HFFc6 (cell line): Measurements from ENCODE around the gene EPS8L2. TPM values are rescaled to one million over a fixed set of nuclear protein-coding genes. Genes with fewer than 3 reads are reported as not detected.

Experiments used
- DNase-seq: peaks from one replicate; pipeline ENCODE4 v3.0.0-alpha.2; 2018
- H3K27ac Mint-ChIP-seq: 2 replicates; pipeline ENCODE4 v1.8.0; 2020; ENCODE audit warnings: mild to moderate bottlenecking, mixed read lengths
- H3K27me3 Mint-ChIP-seq: 2 replicates; pipeline ENCODE4 v1.8.0; 2021; ENCODE audit warnings: mild to moderate bottlenecking, moderate library complexity, mixed read lengths; ENCODE audit not compliant: insufficient read depth
- H3K36me3 Mint-ChIP-seq: 2 replicates; pipeline ENCODE4 v1.8.0; 2021; ENCODE audit warnings: low read depth, mixed read lengths
- H3K4me1 Mint-ChIP-seq: 2 replicates; pipeline ENCODE4 v1.8.0; 2020; ENCODE audit warnings: low read depth, mixed read lengths
- H3K4me3 Mint-ChIP-seq: 2 replicates; pipeline ENCODE4 v1.8.0; 2020; ENCODE audit warnings: mild to moderate bottlenecking, moderate library complexity, mixed read lengths
- H3K9me3 Mint-ChIP-seq: 2 replicates; pipeline ENCODE4 v1.8.0; 2020; ENCODE audit warnings: mild to moderate bottlenecking, mixed read lengths
- CTCF ChIP-seq: fragments of 200-600 bp; sonication (generic); IDR thresholded peaks from 2 replicates; pipeline ENCODE4 v1.5.0; 2021; ENCODE audit warnings: antibody characterized with exemption, mild to moderate bottlenecking
- total RNA-seq, 6 experiments: library from RNA; stranded (reverse); fragmentation: NEBNext Ultra II Directional; extraction: Animal tissue kit (Norgen Biotek cat#: 25700); gene quantifications; 2 replicates in 1 of 6; 3 replicates in 5 of 6; pipeline ENCODE4 v1.2.3, GENCODE V29; 2021

EPS8L2 gene
- total RNA-seq, 6 experiments from 2014 or later, result 55.5 to 70.1 (median 65.1) TPM

- Mint-ChIP-seq H3K27ac (0 out of 2 replicates have a peak overlapping the region, but pooled peaks have one; percentile 7), H3K36me3 (no peaks in the 10 kb centered on the region; the same call in 1 of the 2 replicates), H3K4me1 (peaks cover 14% of the 10 kb centered on the region), H3K9me3 (no peaks in the 10 kb centered on the region), H3K4me3 (no peak overlapping the region), H3K27me3 (peaks cover 2% of the 10 kb centered on the region; the same call in 1 of the 2 replicates)
- no peak for TF ChIP-seq CTCF
- no peak for DNase-seq
Measured at GRCh38 chr11:703506-703905, 2.5 kb upstream of the EPS8L2 start.

GRCh38 chr11:704228-704674 lies 1.8 kb upstream of the EPS8L2 start:
- H3K9me3 Mint-ChIP-seq, result no peaks in the 10 kb centered on the region
- peaks cover 2% of the 10 kb centered on the region; the same call in 1 of the 2 replicates for H3K27me3 Mint-ChIP-seq
- no peak for DNase-seq
- no peaks in the 10 kb centered on the region; the same call in 1 of the 2 replicates for H3K36me3 Mint-ChIP-seq
- TF ChIP-seq CTCF, result no peak
- no peak overlapping the region for H3K27ac Mint-ChIP-seq
- peaks cover 7% of the 10 kb centered on the region for H3K4me1 Mint-ChIP-seq
- no peak overlapping the region for H3K4me3 Mint-ChIP-seq

- H3K9me3 Mint-ChIP-seq, result no peaks in the 10 kb centered on the region
- peak overlapping the region; percentile 77 for H3K4me3 Mint-ChIP-seq
- no peak for DNase-seq
- peaks cover 2% of the 10 kb centered on the region; the same call in 1 of the 2 replicates for H3K27me3 Mint-ChIP-seq
- TF ChIP-seq CTCF, result no peak
- H3K36me3 Mint-ChIP-seq, result no peaks in the 10 kb centered on the region; the same call in 1 of the 2 replicates
- H3K4me1 Mint-ChIP-seq, result no peaks in the 10 kb centered on the region; the same call in 1 of the 2 replicates
- H3K27ac Mint-ChIP-seq, result peak overlapping the region; percentile 26; the same call in 1 of the 2 replicates
Measured at GRCh38 chr11:704781-705645, 1.0 kb upstream of the EPS8L2 start.

GRCh38 chr11:706439-706956 lies 467 bp downstream of the EPS8L2 start:
- Mint-ChIP-seq H3K4me3 (peak overlapping the region; percentile 86), H3K36me3 (no peaks in the 10 kb centered on the region; the same call in 1 of the 2 replicates), H3K27me3 (peaks cover 2% of the 10 kb centered on the region; the same call in 1 of the 2 replicates), H3K4me1 (peaks cover 11% of the 10 kb centered on the region; the same call in 1 of the 2 replicates), H3K27ac (peak overlapping the region; percentile 71), H3K9me3 (no peaks in the 10 kb centered on the region)
- peak; percentile 33 for DNase-seq
- no peak for TF ChIP-seq CTCF

GRCh38 chr11:706957-707816 lies 1.2 kb downstream of the EPS8L2 start:
- H3K9me3 Mint-ChIP-seq, result no peaks in the 10 kb centered on the region
- H3K36me3 Mint-ChIP-seq, result no peaks in the 10 kb centered on the region
- peaks cover 11% of the 10 kb centered on the region; the same call in 1 of the 2 replicates for H3K4me1 Mint-ChIP-seq
- H3K4me3 Mint-ChIP-seq, result peak overlapping the region; percentile 86
- TF ChIP-seq CTCF, result peak; percentile 60
- peaks cover 2% of the 10 kb centered on the region; the same call in 1 of the 2 replicates for H3K27me3 Mint-ChIP-seq
- DNase-seq, result no peak
- H3K27ac Mint-ChIP-seq, result peak overlapping the region; percentile 82
